IPS-18c (cell line): Measurements from ENCODE around the gene SMYD2.

ENCODE experiments used
- H3K4me3 ChIP-seq: 2 replicates; pipeline ENCODE4 v1.7.0; 2013; ENCODE audit warnings: low read depth, mild to moderate bottlenecking, low read length, moderate library complexity; ENCODE audit not compliant: insufficient read depth
- H3K9me3 ChIP-seq: one replicate; pipeline ENCODE4 v1.6.1; 2013; ENCODE audit warnings: mild to moderate bottlenecking, low read length, moderate library complexity; ENCODE audit not compliant: control insufficient read depth, insufficient read depth

SMYD2 gene

GRCh38 chr1:214332946-214333798, 52.2 kb downstream of the SMYD2 start:
- Histone ChIP-seq H3K4me3 (no peak overlapping the region), H3K9me3 (no peaks in the 10 kb centered on the region)

- Histone ChIP-seq H3K4me3 (no peak overlapping the region), H3K9me3 (no peaks in the 10 kb centered on the region)
Measured at GRCh38 chr1:214335567-214335966, 54.6 kb downstream of the SMYD2 start.

GRCh38 chr1:214337015-214337414, 56.1 kb downstream of the SMYD2 start:
- no peak overlapping the region for H3K4me3 ChIP-seq
- no peaks in the 10 kb centered on the region for H3K9me3 ChIP-seq

- H3K9me3 ChIP-seq = no peaks in the 10 kb centered on the region
- H3K4me3 ChIP-seq = no peak overlapping the region
Measured at GRCh38 chr1:214337511-214337910, 56.6 kb downstream of the SMYD2 start.

GRCh38 chr1:214338212-214338611, 57.3 kb downstream of the SMYD2 start:
- no peaks in the 10 kb centered on the region for H3K9me3 ChIP-seq
- H3K4me3 ChIP-seq = no peak overlapping the region

GRCh38 chr1:214341459-214341858, 60.5 kb downstream of the SMYD2 start:
- H3K4me3 ChIP-seq = no peak overlapping the region

GRCh38 chr1:214341932-214342331, 61.0 kb downstream of the SMYD2 start:
- H3K9me3 ChIP-seq = peaks cover 6% of the 10 kb centered on the region
- H3K4me3 ChIP-seq = no peak overlapping the region

More at GRCh38 chr1:214341459-214341858, 60.5 kb downstream of the SMYD2 start:
- H3K9me3 ChIP-seq = peaks cover 6% of the 10 kb centered on the region

GRCh38 chr1:214342525-214342924, 61.6 kb downstream of the SMYD2 start:
- Histone ChIP-seq H3K9me3 (peaks cover 6% of the 10 kb centered on the region), H3K4me3 (no peak overlapping the region)

- H3K4me3 ChIP-seq = no peak overlapping the region
- H3K9me3 ChIP-seq = peaks cover 6% of the 10 kb centered on the region
Measured at GRCh38 chr1:214344897-214345296, 63.9 kb downstream of the SMYD2 start.

GRCh38 chr1:214349008-214349407, 68.0 kb downstream of the SMYD2 start:
- H3K9me3 ChIP-seq = peaks cover 6% of the 10 kb centered on the region
- no peak overlapping the region for H3K4me3 ChIP-seq

- H3K9me3 ChIP-seq = peaks cover 6% of the 10 kb centered on the region
- no peak overlapping the region for H3K4me3 ChIP-seq
Measured at GRCh38 chr1:214349781-214350180, 68.8 kb downstream of the SMYD2 start.

GRCh38 chr1:214351551-214352277, 70.8 kb downstream of the SMYD2 start:
- no peak overlapping the region for H3K4me3 ChIP-seq
- H3K9me3 ChIP-seq = no peaks in the 10 kb centered on the region

GRCh38 chr1:214352838-214353237, 71.9 kb downstream of the SMYD2 start:
- no peaks in the 10 kb centered on the region for H3K9me3 ChIP-seq

GRCh38 chr1:214354440-214355148, 73.6 kb downstream of the SMYD2 start:
- H3K4me3 ChIP-seq = no peak overlapping the region
- H3K9me3 ChIP-seq = no peaks in the 10 kb centered on the region

More at GRCh38 chr1:214352838-214353237, 71.9 kb downstream of the SMYD2 start:
- no peak overlapping the region for H3K4me3 ChIP-seq

GRCh38 chr1:214360116-214360515, 79.2 kb downstream of the SMYD2 start:
- H3K4me3 ChIP-seq = no peak overlapping the region
- no peaks in the 10 kb centered on the region for H3K9me3 ChIP-seq

- H3K4me3 ChIP-seq = no peak overlapping the region
- no peaks in the 10 kb centered on the region for H3K9me3 ChIP-seq
Measured at GRCh38 chr1:214360525-214361164, 79.7 kb downstream of the SMYD2 start.

GRCh38 chr1:214361636-214362035, 80.7 kb downstream of the SMYD2 start:
- Histone ChIP-seq H3K9me3 (no peaks in the 10 kb centered on the region), H3K4me3 (no peak overlapping the region)
